Testis (tissue), 3 donors: ENCODE results near the gene DDI2. TPM values are rescaled to one million over a fixed set of nuclear protein-coding genes. Genes with fewer than 3 reads are reported as not detected.

Source experiments
- DNase-seq: peaks from one replicate; pipeline ENCODE4 v3.0.0-alpha.2; 2019
- H3K27ac ChIP-seq, 2 donors: fragments of 200-600 bp; sonication (generic); one replicate each; pipeline ENCODE4 v1.5.1; 2019
- H3K27me3 ChIP-seq: fragments of 200-600 bp; sonication (generic); one replicate; pipeline ENCODE4 v1.5.1; 2019
- H3K36me3 ChIP-seq: fragments of 200-600 bp; sonication (generic); one replicate; pipeline ENCODE4 v1.5.1; 2017; ENCODE audit warnings: low read depth; ENCODE audit errors: missing control alignments
- H3K4me1 ChIP-seq: fragments of 200-600 bp; sonication (generic); one replicate; pipeline ENCODE4 v1.5.1; 2019
- H3K4me3 ChIP-seq, 2 donors: fragments of 200-600 bp; sonication (generic); one replicate each; pipeline ENCODE4 v1.5.1; 2017 to 2019
- H3K9me3 ChIP-seq: fragments of 200-600 bp; sonication (generic); one replicate; pipeline ENCODE4 v1.5.1; 2017
- CTCF ChIP-seq, 3 experiments: fragments of 450-650 bp in 2 of 3; fragments of 200-600 bp in 1 of 3; sonication (generic) in 1 of 3; IDR thresholded peaks; one replicate each; pipeline ENCODE4 v1.5.1; 2016 to 2019; ENCODE audit warnings: antibody characterized with exemption in 3 of 3, mild to moderate bottlenecking in 2 of 3, moderate library complexity in 1 of 3
- POLR2A ChIP-seq: fragments of 450-650 bp; IDR thresholded peaks from one replicate; pipeline ENCODE4 v1.6.1; 2017; ENCODE audit warnings: antibody characterized with exemption, mild to moderate bottlenecking, moderate library complexity
- WGBS, 2 donors: methylation state at CpG; one replicate each; pipeline ENCODE4 v1.1.5; 2018; 5-methylcytosine and 5-hydroxymethylcytosine counted together
- intact Hi-C: fragments of 100-400 bp; cut with DNase I; formaldehyde crosslinking; loops from one replicate; pipeline ENCODE4 v1.15.1; 2023; ENCODE audit warnings: low total_unique reads
- polyA plus RNA-seq: library from polyadenylated mRNA; stranded (reverse); fragments of 350-450 nt; fragmentation: Illumina TruSeq; extraction: RNeasy Lipid Tissue Mini Kit (QIAGEN cat#74804); gene quantifications from one replicate; pipeline ENCODE4 v1.2.3, GENCODE V29; 2014; ENCODE audit warnings: low read depth, low replicate concordance; ENCODE audit not compliant: insufficient read depth
- total RNA-seq, 2 donors: library from RNA; depleted of rRNA; stranded (reverse); fragments of >200 nt; gene quantifications; one replicate each; pipeline ENCODE4 v1.2.3, GENCODE V29; 2016

Gene DDI2
- total and polyA plus RNA-seq, 3 donors from 2014 or later = 9.6 to 54.2 (median 45.2) TPM

- Histone ChIP-seq H3K27ac (no peak overlapping the region), H3K4me3 (no peak overlapping the region), H3K27me3 (no peaks in the 10 kb centered on the region), H3K4me1 (peaks cover 28% of the 10 kb centered on the region), H3K36me3 (no peaks in the 10 kb centered on the region), H3K9me3 (no peaks in the 10 kb centered on the region)
- no peak for DNase-seq
- 77 to 80% methylated on average over 8 of the region's 8 CpGs for WGBS, 2 donors
- no peak for TF ChIP-seq CTCF (IDR thresholded peaks at IDR 0.05)
- TF ChIP-seq POLR2A = no peak
- intact Hi-C loops = no loop called here
Observed at GRCh38 chr1:15707239-15707925, 90.1 kb downstream of the DDI2 start.

GRCh38 chr1:15708486-15709137 lies 91.4 kb downstream of the DDI2 start:
- no peak for TF ChIP-seq POLR2A
- H3K27ac ChIP-seq = no peak overlapping the region

GRCh38 chr1:15709226-15709625 lies 92.0 kb downstream of the DDI2 start:
- Histone ChIP-seq H3K36me3 (no peaks in the 10 kb centered on the region), H3K27me3 (no peaks in the 10 kb centered on the region), H3K4me1 (peaks cover 12% of the 10 kb centered on the region), H3K9me3 (no peaks in the 10 kb centered on the region), H3K27ac (no peak overlapping the region), H3K4me3 (no peak overlapping the region)
- DNase-seq = no peak
- 88 to 96% methylated on average over 4 of the region's 4 CpGs for whole genome bisulfite sequencing, 2 donors
- TF ChIP-seq CTCF (IDR thresholded peaks at IDR 0.05) (no peak), POLR2A (no peak)
- intact Hi-C loops = no loop called here

More at GRCh38 chr1:15708486-15709137, 91.4 kb downstream of the DDI2 start:
- 90 to 92% methylated on average over 15 of the region's 15 CpGs for WGBS, 2 donors
- H3K9me3 ChIP-seq = no peaks in the 10 kb centered on the region
- intact Hi-C loops = no loop called here
- no peaks in the 10 kb centered on the region for H3K36me3 ChIP-seq
- no peak overlapping the region for H3K4me3 ChIP-seq
- no peak for DNase-seq
- H3K4me1 ChIP-seq = peaks cover 18% of the 10 kb centered on the region
- no peaks in the 10 kb centered on the region for H3K27me3 ChIP-seq

GRCh38 chr1:15712168-15712567 lies 94.9 kb downstream of the DDI2 start:
- TF ChIP-seq CTCF (IDR thresholded peaks at IDR 0.05) (no peak), POLR2A (no peak)
- Histone ChIP-seq H3K4me3 (no peak overlapping the region), H3K27ac (no peak overlapping the region), H3K36me3 (no peaks in the 10 kb centered on the region), H3K4me1 (peaks cover 9% of the 10 kb centered on the region), H3K27me3 (no peaks in the 10 kb centered on the region), H3K9me3 (no peaks in the 10 kb centered on the region)
- no peak for DNase-seq
- intact Hi-C loops = no loop called here
- WGBS, 2 donors = 74 to 76% methylated on average over 4 of the region's 4 CpGs

GRCh38 chr1:15714406-15715136 lies 97.3 kb downstream of the DDI2 start:
- TF ChIP-seq POLR2A = no peak
- Histone ChIP-seq H3K4me3 (no peak overlapping the region), H3K4me1 (peaks cover 6% of the 10 kb centered on the region), H3K27ac (peak overlapping the region in 1 of 2 donors; percentile 48), H3K36me3 (no peaks in the 10 kb centered on the region), H3K27me3 (no peaks in the 10 kb centered on the region), H3K9me3 (no peaks in the 10 kb centered on the region)
- intact Hi-C loops = no loop called here
- peak; percentile 55 for DNase-seq
- 46 to 48% methylated on average over 4 of the region's 4 CpGs for WGBS, 2 donors
